ENCODE results near the gene FCRL6.

The FCRL6 gene

GRCh38 chr1:159798893-159799292 lies 3.3 kb upstream of the FCRL6 start:
- DNase-seq (ENCODE audit: low read depth in 1 of 2, low spot score in 1 of 2), result no peak

GRCh38 chr1:159799446-159799985 lies 2.6 kb upstream of the FCRL6 start:
- DNase-seq (ENCODE audit: low read depth in 1 of 2, low spot score in 1 of 2), result no peak

- DNase-seq (ENCODE audit: low read depth in 1 of 2, low spot score in 1 of 2), result no peak
These were observed 1.8 kb upstream of the FCRL6 start for GRCh38 chr1:159800177-159800930.

- DNase-seq (ENCODE audit: low read depth in 1 of 2, low spot score in 1 of 2), result no peak
These were observed 2.0 kb downstream of the FCRL6 start for GRCh38 chr1:159803956-159804689.

- DNase-seq (ENCODE audit: low read depth in 1 of 2, low spot score in 1 of 2), result no peak
These were observed 2.8 kb downstream of the FCRL6 start for GRCh38 chr1:159804924-159805323.

- DNase-seq (ENCODE audit: low read depth in 1 of 2, low spot score in 1 of 2), result no peak
These were observed 13.8 kb downstream of the FCRL6 start for GRCh38 chr1:159815926-159816325.

GRCh38 chr1:159817276-159818041 lies 15.3 kb downstream of the FCRL6 start:
- DNase-seq (ENCODE audit: low read depth in 1 of 2, low spot score in 1 of 2), result no peak

GRCh38 chr1:159821171-159821867 lies 19.2 kb downstream of the FCRL6 start:
- DNase-seq (ENCODE audit: low read depth in 1 of 2, low spot score in 1 of 2), result no peak

- DNase-seq (ENCODE audit: low read depth in 1 of 2, low spot score in 1 of 2), result no peak
These were observed 21.2 kb downstream of the FCRL6 start for GRCh38 chr1:159823406-159823805.

GRCh38 chr1:159825564-159825963 lies 23.4 kb downstream of the FCRL6 start:
- DNase-seq (ENCODE audit: low read depth in 1 of 2, low spot score in 1 of 2), result no peak

- no peak for DNase-seq (ENCODE audit: low read depth in 1 of 2, low spot score in 1 of 2)
These were observed 24.4 kb downstream of the FCRL6 start, which contains the start of gene SLAMF8 for GRCh38 chr1:159826441-159827101. Gene SLAMF8, plus strand, starts transcription at chr1:159826873. Its CDS starts 26 bp downstream, at chr1:159826899.

- DNase-seq (ENCODE audit: low read depth in 1 of 2, low spot score in 1 of 2), result no peak
These were observed 24.9 kb downstream of the FCRL6 start for GRCh38 chr1:159827102-159827490.

GRCh38 chr1:159827549-159827948 lies 25.4 kb downstream of the FCRL6 start:
- DNase-seq (ENCODE audit: low read depth in 1 of 2, low spot score in 1 of 2), result no peak

- DNase-seq (ENCODE audit: low read depth in 1 of 2, low spot score in 1 of 2), result no peak
These were observed 26.0 kb downstream of the FCRL6 start for GRCh38 chr1:159828176-159828575.

- DNase-seq (ENCODE audit: low read depth in 1 of 2, low spot score in 1 of 2), result no peak
These were observed 26.6 kb downstream of the FCRL6 start for GRCh38 chr1:159828581-159829272.

GRCh38 chr1:159829273-159829634 lies 27.1 kb downstream of the FCRL6 start:
- no peak for DNase-seq (ENCODE audit: low read depth in 1 of 2, low spot score in 1 of 2)

GRCh38 chr1:159829822-159830465 lies 27.8 kb downstream of the FCRL6 start:
- no peak for DNase-seq (ENCODE audit: low read depth in 1 of 2, low spot score in 1 of 2)

- DNase-seq (ENCODE audit: low read depth in 1 of 2, low spot score in 1 of 2), result no peak
These were observed 28.6 kb downstream of the FCRL6 start for GRCh38 chr1:159830722-159831121.

- DNase-seq (ENCODE audit: low read depth in 1 of 2, low spot score in 1 of 2), result no peak
These were observed 29.4 kb downstream of the FCRL6 start for GRCh38 chr1:159831412-159832141.
